ENCODE results near the gene PDE4B.
"Not testable (repeated sequence)": the region's sequence is repeated elsewhere in the genome, so short reads cannot be mapped to it uniquely, and the experiment has no call there.

The PDE4B gene

GRCh38 chr1:66402194-66402593 is 609.5 kb downstream of the PDE4B start:
- in situ Hi-C loops (cut with HindIII; ENCODE audit: low pct_ligation_motif_present, low sequenced_read_pairs), result no loop called here
- no peaks in the 10 kb centered on the region for H3K27me3 ChIP-seq (replicated peaks)
- no peak overlapping the region for H3K4me3 ChIP-seq (ENCODE audit: low read depth, low read length)
- TF ChIP-seq, protein P1, sequence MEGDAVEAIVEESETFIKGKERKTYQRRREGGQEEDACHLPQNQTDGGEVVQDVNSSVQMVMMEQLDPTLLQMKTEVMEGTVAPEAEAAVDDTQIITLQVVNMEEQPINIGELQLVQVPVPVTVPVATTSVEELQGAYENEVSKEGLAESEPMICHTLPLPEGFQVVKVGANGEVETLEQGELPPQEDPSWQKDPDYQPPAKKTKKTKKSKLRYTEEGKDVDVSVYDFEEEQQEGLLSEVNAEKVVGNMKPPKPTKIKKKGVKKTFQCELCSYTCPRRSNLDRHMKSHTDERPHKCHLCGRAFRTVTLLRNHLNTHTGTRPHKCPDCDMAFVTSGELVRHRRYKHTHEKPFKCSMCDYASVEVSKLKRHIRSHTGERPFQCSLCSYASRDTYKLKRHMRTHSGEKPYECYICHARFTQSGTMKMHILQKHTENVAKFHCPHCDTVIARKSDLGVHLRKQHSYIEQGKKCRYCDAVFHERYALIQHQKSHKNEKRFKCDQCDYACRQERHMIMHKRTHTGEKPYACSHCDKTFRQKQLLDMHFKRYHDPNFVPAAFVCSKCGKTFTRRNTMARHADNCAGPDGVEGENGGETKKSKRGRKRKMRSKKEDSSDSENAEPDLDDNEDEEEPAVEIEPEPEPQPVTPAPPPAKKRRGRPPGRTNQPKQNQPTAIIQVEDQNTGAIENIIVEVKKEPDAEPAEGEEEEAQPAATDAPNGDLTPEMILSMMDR (IDR thresholded peaks at IDR 0.05; ENCODE audit: low read depth, low read length, missing control alignments), result no peak
- no peak for DNase-seq
- H3K36me3 ChIP-seq (replicated peaks), result no peaks in the 10 kb centered on the region
- H3K27ac ChIP-seq, result no peak overlapping the region

DNA sequence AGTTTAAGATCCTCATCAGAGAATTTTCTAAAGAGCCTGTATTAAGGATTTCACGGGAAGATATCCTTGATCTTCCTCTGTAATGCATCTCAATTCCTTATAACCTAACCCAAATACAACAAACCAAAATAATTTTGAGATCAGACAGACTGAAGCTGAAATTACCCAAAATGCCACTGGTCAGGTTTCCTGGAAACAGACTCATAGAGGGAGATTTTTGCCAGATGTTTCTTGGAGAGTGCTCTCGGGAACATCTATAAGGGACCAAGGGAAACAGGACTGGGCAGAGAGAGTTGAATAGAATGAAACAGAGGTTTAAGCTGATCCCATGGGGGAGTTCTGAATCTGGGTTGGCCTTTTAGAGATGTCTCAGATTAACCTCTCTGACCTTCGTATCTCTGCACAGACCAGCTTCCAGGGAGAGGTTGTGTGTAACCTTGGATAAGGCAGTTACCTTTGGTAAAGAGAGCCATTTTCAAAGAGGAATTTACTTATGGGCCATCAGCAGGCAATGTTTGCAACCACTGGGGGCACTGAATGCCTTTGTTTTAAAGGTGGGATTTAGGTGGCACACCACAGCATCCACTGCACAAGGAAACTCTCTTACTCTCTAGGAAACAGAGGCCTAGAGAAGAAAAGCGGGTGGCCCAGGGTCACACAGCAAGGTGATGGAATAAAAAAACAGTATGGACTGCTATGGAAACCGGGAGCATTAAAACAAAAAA is 610.5 kb downstream of the PDE4B start:
- TF ChIP-seq, protein P1 (IDR thresholded peaks at IDR 0.05; ENCODE audit: low read depth, low read length, missing control alignments), result peak; percentile 19
- DNase-seq, result no peak
- in situ Hi-C loops (cut with HindIII; ENCODE audit: low pct_ligation_motif_present, low sequenced_read_pairs), result no loop called here
- Histone ChIP-seq H3K27ac (no peak overlapping the region), H3K36me3 (replicated peaks) (no peaks in the 10 kb centered on the region), H3K4me3 (ENCODE audit: low read depth, low read length) (no peak overlapping the region), H3K27me3 (replicated peaks) (no peaks in the 10 kb centered on the region)

DNA sequence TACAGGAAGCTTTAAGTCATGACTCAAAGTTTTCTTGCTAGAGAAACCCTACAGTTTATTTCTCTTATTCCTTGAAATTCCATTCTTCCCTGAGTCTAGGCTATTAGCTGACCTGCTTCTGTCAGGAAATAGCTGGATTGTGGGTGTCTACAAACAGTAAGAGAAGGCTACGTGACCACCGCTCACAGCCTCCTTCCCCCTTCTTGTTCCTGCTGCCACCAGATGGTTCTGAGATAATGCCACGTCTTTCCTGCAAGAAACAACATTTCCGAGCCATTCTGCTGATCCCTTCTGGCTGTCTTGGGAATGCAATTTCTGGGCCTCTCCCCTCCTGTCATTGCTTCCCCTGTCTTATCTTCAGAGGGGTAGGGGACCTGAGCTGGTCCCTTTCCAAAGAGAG is 612.4 kb downstream of the PDE4B start:
- TF ChIP-seq, protein P1 (IDR thresholded peaks at IDR 0.05; ENCODE audit: low read depth, low read length, missing control alignments), result no peak
- Histone ChIP-seq H3K36me3 (replicated peaks) (no peaks in the 10 kb centered on the region), H3K27ac (no peak overlapping the region), H3K27me3 (replicated peaks) (no peaks in the 10 kb centered on the region), H3K4me3 (ENCODE audit: low read depth, low read length) (no peak overlapping the region)
- no peak for DNase-seq
- in situ Hi-C loops (cut with HindIII; ENCODE audit: low pct_ligation_motif_present, low sequenced_read_pairs), result no loop called here

DNA sequence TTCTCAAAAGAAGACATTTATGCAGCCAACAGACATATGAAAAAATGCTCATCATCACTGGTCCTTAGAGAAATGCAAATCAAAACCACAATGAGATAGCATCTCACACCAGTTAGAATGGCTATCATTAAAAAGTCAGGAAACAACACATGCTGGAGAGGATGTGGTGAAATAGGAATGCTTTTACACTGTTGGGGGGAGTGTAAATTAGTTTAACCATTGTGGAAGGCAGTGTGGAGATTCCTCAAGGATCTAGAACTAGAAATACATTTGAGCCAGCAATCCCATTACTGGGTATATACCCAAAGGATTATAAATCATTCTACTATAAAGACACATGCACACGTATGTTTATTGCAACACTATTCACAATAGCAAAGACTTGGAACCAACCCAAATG is 618.8 kb downstream of the PDE4B start:
- H3K4me3 ChIP-seq (ENCODE audit: low read depth, low read length); in situ Hi-C loops (cut with HindIII; ENCODE audit: low pct_ligation_motif_present, low sequenced_read_pairs); H3K36me3 ChIP-seq (replicated peaks); H3K27me3 ChIP-seq (replicated peaks); H3K27ac ChIP-seq; DNase-seq: not testable (repeated sequence)

DNA sequence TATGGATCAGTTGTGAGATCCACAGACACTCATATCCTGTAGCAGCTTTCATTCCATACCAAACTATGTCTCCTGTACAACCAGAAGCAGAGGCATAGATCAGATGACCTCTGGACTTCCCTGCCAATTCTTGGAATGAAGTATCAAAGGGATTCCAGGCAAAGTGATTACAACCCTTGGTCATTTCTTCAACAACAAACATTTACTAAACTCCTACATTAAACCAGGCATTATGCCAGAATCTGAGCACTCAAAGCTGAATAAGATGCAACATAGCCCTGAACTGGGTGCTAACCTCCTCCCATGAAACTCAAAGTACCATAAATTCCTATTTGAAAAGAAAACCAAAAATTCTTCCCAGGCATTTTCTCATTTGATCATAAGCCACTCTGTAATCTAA is 620.0 kb downstream of the PDE4B start:
- Histone ChIP-seq H3K27me3 (replicated peaks) (no peaks in the 10 kb centered on the region), H3K36me3 (replicated peaks) (no peaks in the 10 kb centered on the region), H3K4me3 (ENCODE audit: low read depth, low read length) (no peak overlapping the region), H3K27ac (no peak overlapping the region)
- TF ChIP-seq, protein P1 (IDR thresholded peaks at IDR 0.05; ENCODE audit: low read depth, low read length, missing control alignments), result no peak
- no peak for DNase-seq
- in situ Hi-C loops (cut with HindIII; ENCODE audit: low pct_ligation_motif_present, low sequenced_read_pairs), result no loop called here

GRCh38 chr1:66413136-66413837 is 620.6 kb downstream of the PDE4B start:
- TF ChIP-seq, protein P1 (IDR thresholded peaks at IDR 0.05; ENCODE audit: low read depth, low read length, missing control alignments), result no peak
- in situ Hi-C loops (cut with HindIII; ENCODE audit: low pct_ligation_motif_present, low sequenced_read_pairs), result no loop called here
- no peak overlapping the region for H3K4me3 ChIP-seq (ENCODE audit: low read depth, low read length)
- H3K27me3 ChIP-seq (replicated peaks), result no peaks in the 10 kb centered on the region
- H3K27ac ChIP-seq, result no peak overlapping the region
- no peaks in the 10 kb centered on the region for H3K36me3 ChIP-seq (replicated peaks)
- DNase-seq, result no peak
